ENCODE measurements around the gene PPP1R7.

Gene PPP1R7

GRCh38 chr2:241204490-241204889 is 54.2 kb downstream of the PPP1R7 start:
- Histone ChIP-seq H3K27ac (no peak overlapping the region), H3K4me3 (no peak overlapping the region), H3K4me1 (no peaks in the 10 kb centered on the region), H3K36me3 (no peaks in the 10 kb centered on the region), H3K27me3 (no peaks in the 10 kb centered on the region), H3K9me3 (no peaks in the 10 kb centered on the region)
- DNase-seq = no peak
- intact Hi-C loops (cut with DNase I; ENCODE audit: low total_unique reads) = loop anchor here (10.0 kb wide), 1 partner anchor 360 kb away; no protein-coding TSS in a partner anchor
- no peak for TF ChIP-seq CTCF (IDR thresholded peaks at IDR 0.05)

- Histone ChIP-seq H3K4me3 (no peak overlapping the region), H3K27ac (no peak overlapping the region), H3K27me3 (no peaks in the 10 kb centered on the region), H3K36me3 (no peaks in the 10 kb centered on the region), H3K9me3 (no peaks in the 10 kb centered on the region), H3K4me1 (no peaks in the 10 kb centered on the region)
- TF ChIP-seq CTCF (IDR thresholded peaks at IDR 0.05) = no peak
- intact Hi-C loops (cut with DNase I; ENCODE audit: low total_unique reads) = loop anchor here (10.0 kb wide), 1 partner anchor 360 kb away; no protein-coding TSS in a partner anchor
- DNase-seq = no peak
Measured at GRCh38 chr2:241205086-241205485, 54.8 kb downstream of the PPP1R7 start.

- H3K4me1 ChIP-seq = no peaks in the 10 kb centered on the region
- no peak for TF ChIP-seq CTCF (IDR thresholded peaks at IDR 0.05)
- intact Hi-C loops (cut with DNase I; ENCODE audit: low total_unique reads) = loop anchor here (10.0 kb wide), 1 partner anchor 362 kb away; no protein-coding TSS in a partner anchor
- H3K27ac ChIP-seq = no peak overlapping the region
- no peak overlapping the region for H3K4me3 ChIP-seq
- H3K9me3 ChIP-seq = no peaks in the 10 kb centered on the region
- no peaks in the 10 kb centered on the region for H3K36me3 ChIP-seq
- H3K27me3 ChIP-seq = no peaks in the 10 kb centered on the region
- DNase-seq = no peak
Measured at GRCh38 chr2:241207151-241207550, 56.9 kb downstream of the PPP1R7 start.

- no peak for TF ChIP-seq CTCF (IDR thresholded peaks at IDR 0.05)
- no peaks in the 10 kb centered on the region for H3K36me3 ChIP-seq
- no peaks in the 10 kb centered on the region for H3K9me3 ChIP-seq
- intact Hi-C loops (cut with DNase I; ENCODE audit: low total_unique reads) = loop anchor here (10.0 kb wide), 1 partner anchor 363 kb away; no protein-coding TSS in a partner anchor
- no peaks in the 10 kb centered on the region for H3K4me1 ChIP-seq
- no peaks in the 10 kb centered on the region for H3K27me3 ChIP-seq
- DNase-seq = no peak
- no peak overlapping the region for H3K27ac ChIP-seq
- no peak overlapping the region for H3K4me3 ChIP-seq
Measured at GRCh38 chr2:241207641-241208040, 57.4 kb downstream of the PPP1R7 start.

- H3K27me3 ChIP-seq = no peaks in the 10 kb centered on the region
- TF ChIP-seq CTCF (IDR thresholded peaks at IDR 0.05) = no peak
- intact Hi-C loops (cut with DNase I; ENCODE audit: low total_unique reads) = loop anchor here (10.0 kb wide), 1 partner anchor 363 kb away; no protein-coding TSS in a partner anchor
- no peak for DNase-seq
- no peaks in the 10 kb centered on the region for H3K4me1 ChIP-seq
- no peaks in the 10 kb centered on the region for H3K9me3 ChIP-seq
- no peak overlapping the region for H3K4me3 ChIP-seq
- no peaks in the 10 kb centered on the region for H3K36me3 ChIP-seq
- no peak overlapping the region for H3K27ac ChIP-seq
Measured at GRCh38 chr2:241208058-241208457, 57.8 kb downstream of the PPP1R7 start.

GRCh38 chr2:241209271-241209670 is 59.0 kb downstream of the PPP1R7 start:
- H3K4me1 ChIP-seq = no peaks in the 10 kb centered on the region

More at GRCh38 chr2:241209271-241209670, 59.0 kb downstream of the PPP1R7 start:
- intact Hi-C loops (cut with DNase I; ENCODE audit: low total_unique reads) = loop anchor here (10.0 kb wide), 1 partner anchor 364 kb away; no protein-coding TSS in a partner anchor
- no peak overlapping the region for H3K4me3 ChIP-seq
- no peak for DNase-seq
- H3K27ac ChIP-seq = no peak overlapping the region
- TF ChIP-seq CTCF (IDR thresholded peaks at IDR 0.05) = no peak
- H3K36me3 ChIP-seq = no peaks in the 10 kb centered on the region
- H3K27me3 ChIP-seq = no peaks in the 10 kb centered on the region
- no peaks in the 10 kb centered on the region for H3K9me3 ChIP-seq
